ENCODE results near the gene GNB3.

GRCh38 chr12:6890789-6891645 is 50.3 kb downstream of the GNB3 start:
- TF ChIP-seq SNAI2 (CRISPR knock-in tag; IDR thresholded peaks at IDR 0.05) = no peak
- TF ChIP-seq CREB5 (CRISPR knock-in tag; IDR thresholded peaks at IDR 0.05; ENCODE audit: low read depth) = no peak
- no peak for TF ChIP-seq PATZ1 (CRISPR knock-in tag; IDR thresholded peaks at IDR 0.05; ENCODE audit: borderline replicate concordance)
- no peak for TF ChIP-seq BACH2 (CRISPR knock-in tag; IDR thresholded peaks at IDR 0.05; ENCODE audit: borderline replicate concordance)
- TF ChIP-seq ZC3H10 (CRISPR knock-in tag; IDR thresholded peaks at IDR 0.05) = no peak
- TF ChIP-seq PPARA (CRISPR knock-in tag; IDR thresholded peaks at IDR 0.05; ENCODE audit: borderline replicate concordance) = no peak
- TF ChIP-seq ZNF70 (CRISPR knock-in tag; IDR thresholded peaks at IDR 0.05) = no peak
- TF ChIP-seq ZNF8 (CRISPR knock-in tag; IDR thresholded peaks at IDR 0.05) = no peak
- no peak for TF ChIP-seq GLIS3 (CRISPR knock-in tag; IDR thresholded peaks at IDR 0.05)

Data from SK-N-SH treated with all-trans-retinoic acid at 6 μM for 48 hours (cell line).